MM.1S (cell line): ENCODE results near the gene LAMC3.

Experiments used
- CTCF ChIP-seq: fragments of 300-600 bp; sonication (generic); IDR thresholded peaks from 2 replicates; pipeline ENCODE4 v1.5.1; 2016; ENCODE audit warnings: antibody characterized with exemption, low read length, mixed read lengths
- EZH2 ChIP-seq: fragments of 300-600 bp; sonication (generic); optimal IDR thresholded peaks from 2 replicates; pipeline ENCODE3; 2017; ENCODE audit warnings: low read depth, mild to moderate bottlenecking, antibody characterized with exemption, low read length, mixed read lengths
- EZH2phosphoT487 ChIP-seq: fragments of 300-600 bp; sonication (generic); IDR thresholded peaks from 2 replicates; pipeline ENCODE4 v1.6.1; 2018; ENCODE audit warnings: antibody characterized with exemption, low read length

- TF ChIP-seq CTCF, result no peak
- TF ChIP-seq EZH2, result no peak
- no peak for TF ChIP-seq EZH2phosphoT487
Observed at GRCh38 chr9:131084661-131085369, 75.8 kb downstream of the LAMC3 start.
